ENCODE data around the gene LTN1.

The LTN1 gene

DNA sequence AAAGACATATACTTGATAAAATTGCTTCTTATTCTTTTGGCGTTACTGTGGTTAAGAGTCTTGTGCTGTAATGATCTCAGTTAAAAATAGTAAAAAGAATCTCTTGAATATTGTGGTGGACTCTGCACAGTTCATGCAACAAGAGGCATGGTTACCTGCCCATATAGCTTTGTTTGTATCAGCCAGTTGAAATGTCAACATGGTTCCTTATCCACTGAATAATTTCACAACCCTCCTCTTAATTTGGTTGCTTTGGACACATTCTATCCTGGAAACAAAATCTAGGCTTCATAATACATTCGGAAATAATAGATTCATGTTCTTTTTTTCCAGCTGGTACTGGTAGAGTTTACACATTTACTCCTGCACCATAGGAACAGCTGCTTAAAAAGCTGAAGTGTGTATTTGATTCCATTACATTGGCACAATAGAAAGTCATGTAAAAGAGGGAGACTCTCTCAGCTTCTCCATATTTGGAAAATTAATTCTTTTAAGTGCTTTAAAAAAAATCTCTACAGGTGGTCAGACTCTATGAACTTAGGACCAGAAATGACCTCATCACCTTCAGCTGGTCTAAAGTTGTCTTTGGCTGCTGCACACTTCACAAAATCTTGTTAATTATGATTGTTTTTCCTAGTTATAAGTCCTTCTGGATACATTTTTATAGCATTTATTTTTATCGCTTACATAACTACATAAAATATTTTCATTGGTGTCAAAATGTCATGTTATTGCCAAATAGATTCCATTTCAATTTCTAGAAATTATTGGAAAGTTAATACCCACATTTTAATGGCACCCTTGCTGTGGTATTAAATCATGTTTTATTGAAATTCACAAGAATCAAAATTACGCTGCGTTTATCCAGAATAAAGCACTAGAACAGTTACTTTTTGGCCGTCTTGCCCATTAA lies 100.2 kb downstream of the LTN1 start:
- TF ChIP-seq TCF12 (IDR thresholded peaks at IDR 0.05; ENCODE audit: low read depth) (no peak), ZBTB7A (IDR thresholded peaks at IDR 0.05; ENCODE audit: low read depth) (no peak)
- TF ChIP-seq, protein P1, sequence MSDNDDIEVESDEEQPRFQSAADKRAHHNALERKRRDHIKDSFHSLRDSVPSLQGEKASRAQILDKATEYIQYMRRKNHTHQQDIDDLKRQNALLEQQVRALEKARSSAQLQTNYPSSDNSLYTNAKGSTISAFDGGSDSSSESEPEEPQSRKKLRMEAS (IDR thresholded peaks at IDR 0.05), result no peak
- TF ChIP-seq, protein P2, sequence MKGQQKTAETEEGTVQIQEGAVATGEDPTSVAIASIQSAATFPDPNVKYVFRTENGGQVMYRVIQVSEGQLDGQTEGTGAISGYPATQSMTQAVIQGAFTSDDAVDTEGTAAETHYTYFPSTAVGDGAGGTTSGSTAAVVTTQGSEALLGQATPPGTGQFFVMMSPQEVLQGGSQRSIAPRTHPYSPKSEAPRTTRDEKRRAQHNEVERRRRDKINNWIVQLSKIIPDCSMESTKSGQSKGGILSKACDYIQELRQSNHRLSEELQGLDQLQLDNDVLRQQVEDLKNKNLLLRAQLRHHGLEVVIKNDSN (IDR thresholded peaks at IDR 0.05), result no peak
- TF ChIP-seq, protein P3, sequence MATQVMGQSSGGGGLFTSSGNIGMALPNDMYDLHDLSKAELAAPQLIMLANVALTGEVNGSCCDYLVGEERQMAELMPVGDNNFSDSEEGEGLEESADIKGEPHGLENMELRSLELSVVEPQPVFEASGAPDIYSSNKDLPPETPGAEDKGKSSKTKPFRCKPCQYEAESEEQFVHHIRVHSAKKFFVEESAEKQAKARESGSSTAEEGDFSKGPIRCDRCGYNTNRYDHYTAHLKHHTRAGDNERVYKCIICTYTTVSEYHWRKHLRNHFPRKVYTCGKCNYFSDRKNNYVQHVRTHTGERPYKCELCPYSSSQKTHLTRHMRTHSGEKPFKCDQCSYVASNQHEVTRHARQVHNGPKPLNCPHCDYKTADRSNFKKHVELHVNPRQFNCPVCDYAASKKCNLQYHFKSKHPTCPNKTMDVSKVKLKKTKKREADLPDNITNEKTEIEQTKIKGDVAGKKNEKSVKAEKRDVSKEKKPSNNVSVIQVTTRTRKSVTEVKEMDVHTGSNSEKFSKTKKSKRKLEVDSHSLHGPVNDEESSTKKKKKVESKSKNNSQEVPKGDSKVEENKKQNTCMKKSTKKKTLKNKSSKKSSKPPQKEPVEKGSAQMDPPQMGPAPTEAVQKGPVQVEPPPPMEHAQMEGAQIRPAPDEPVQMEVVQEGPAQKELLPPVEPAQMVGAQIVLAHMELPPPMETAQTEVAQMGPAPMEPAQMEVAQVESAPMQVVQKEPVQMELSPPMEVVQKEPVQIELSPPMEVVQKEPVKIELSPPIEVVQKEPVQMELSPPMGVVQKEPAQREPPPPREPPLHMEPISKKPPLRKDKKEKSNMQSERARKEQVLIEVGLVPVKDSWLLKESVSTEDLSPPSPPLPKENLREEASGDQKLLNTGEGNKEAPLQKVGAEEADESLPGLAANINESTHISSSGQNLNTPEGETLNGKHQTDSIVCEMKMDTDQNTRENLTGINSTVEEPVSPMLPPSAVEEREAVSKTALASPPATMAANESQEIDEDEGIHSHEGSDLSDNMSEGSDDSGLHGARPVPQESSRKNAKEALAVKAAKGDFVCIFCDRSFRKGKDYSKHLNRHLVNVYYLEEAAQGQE (IDR thresholded peaks at IDR 0.05; ENCODE audit: low read depth), result no peak

DNA sequence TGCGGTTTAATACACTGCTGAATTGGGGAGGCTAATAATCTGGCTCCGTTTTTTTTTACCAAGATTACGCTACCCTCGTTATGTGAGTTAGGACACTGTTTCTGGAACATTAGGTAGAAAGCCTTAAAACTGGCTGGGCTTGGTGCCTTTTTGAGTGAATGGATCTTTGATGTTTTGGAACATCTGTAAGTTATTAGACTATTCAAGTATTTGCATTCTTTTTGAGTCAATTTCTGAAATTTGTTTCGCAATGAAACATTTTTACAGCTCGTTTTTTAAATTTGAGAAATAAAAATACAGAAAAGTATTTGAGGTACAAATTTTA lies 106.9 kb downstream of the LTN1 start:
- TF ChIP-seq TEAD4 (IDR thresholded peaks at IDR 0.05), result no peak
- TF ChIP-seq RAD21 (IDR thresholded peaks at IDR 0.05; ENCODE audit: low read depth), result no peak
- TF ChIP-seq CREB1 (IDR thresholded peaks at IDR 0.05; ENCODE audit: low read depth), result no peak
- no peak for TF ChIP-seq ZBTB7A (IDR thresholded peaks at IDR 0.05; ENCODE audit: low read depth)
- TF ChIP-seq NFIC (IDR thresholded peaks at IDR 0.05), result no peak
- TF ChIP-seq, protein P1 (IDR thresholded peaks at IDR 0.05), result no peak
- TF ChIP-seq, protein P3 (IDR thresholded peaks at IDR 0.05; ENCODE audit: low read depth), result no peak
- TF ChIP-seq EP300 (IDR thresholded peaks at IDR 0.05; ENCODE audit: borderline replicate concordance), result no peak
- TF ChIP-seq FOXM1 (IDR thresholded peaks at IDR 0.05; ENCODE audit: borderline replicate concordance, low read depth), result no peak
- no peak for TF ChIP-seq TCF12 (IDR thresholded peaks at IDR 0.05; ENCODE audit: low read depth)
- no peak for TF ChIP-seq EGR1 (IDR thresholded peaks at IDR 0.05)
- TF ChIP-seq TAF1 (IDR thresholded peaks at IDR 0.05; ENCODE audit: low read depth), result no peak
- TF ChIP-seq CEBPB (IDR thresholded peaks at IDR 0.05), result no peak
- TF ChIP-seq YY1 (IDR thresholded peaks at IDR 0.05; ENCODE audit: low read depth), result no peak
- TF ChIP-seq, protein P2 (IDR thresholded peaks at IDR 0.05), result no peak

DNA sequence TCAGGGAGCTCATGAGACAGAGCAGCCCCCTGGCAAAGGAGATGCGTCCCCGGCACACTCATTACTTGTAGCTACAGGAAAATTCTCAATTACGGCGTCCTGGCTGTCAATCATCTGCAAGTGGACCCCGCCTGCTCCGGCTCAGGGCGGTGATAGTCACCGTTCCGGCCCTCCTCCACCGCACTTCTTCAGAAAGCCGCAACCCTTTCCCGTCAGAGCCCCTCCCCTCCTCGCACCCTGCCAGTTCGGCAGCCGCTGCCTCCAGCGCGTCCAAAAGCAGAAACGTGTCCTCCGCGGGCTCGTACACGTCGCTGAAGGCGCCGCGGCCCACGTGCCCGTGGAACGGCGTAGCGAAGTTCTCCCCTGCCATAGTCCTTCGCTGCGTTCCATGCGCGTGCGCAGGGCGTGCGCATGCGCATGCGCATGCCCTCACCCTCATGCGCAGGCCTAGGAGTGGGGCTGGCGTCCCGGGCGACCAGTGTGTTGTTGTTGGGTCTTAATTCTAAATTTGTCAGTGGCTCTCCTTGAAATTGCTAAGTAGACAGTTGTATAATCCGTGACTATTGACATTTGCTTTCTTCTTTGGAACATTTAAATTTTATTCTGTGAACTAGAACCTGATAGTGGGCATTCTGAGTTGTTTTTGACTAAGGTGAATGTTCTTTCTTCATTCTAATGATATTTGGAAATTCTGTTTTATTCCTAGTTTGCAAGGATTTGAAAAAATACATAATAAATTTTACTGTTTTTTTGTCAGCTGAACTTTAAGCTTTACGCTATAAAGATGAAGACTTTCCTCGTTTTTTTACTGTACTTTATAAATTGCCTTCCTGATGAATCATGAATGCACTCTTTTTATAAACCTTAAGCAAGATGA lies 107.5 kb downstream of the LTN1 start:
- no peak for TF ChIP-seq CEBPB (IDR thresholded peaks at IDR 0.05)
- TF ChIP-seq RAD21 (IDR thresholded peaks at IDR 0.05; ENCODE audit: low read depth), result no peak
- no peak for TF ChIP-seq ZBTB7A (IDR thresholded peaks at IDR 0.05; ENCODE audit: low read depth)
- TF ChIP-seq, protein P1 (IDR thresholded peaks at IDR 0.05), result peak; percentile 100
- peak; percentile 78 for TF ChIP-seq TAF1 (IDR thresholded peaks at IDR 0.05; ENCODE audit: low read depth)
- TF ChIP-seq EP300 (IDR thresholded peaks at IDR 0.05; ENCODE audit: borderline replicate concordance), result no peak
- TF ChIP-seq, protein P2 (IDR thresholded peaks at IDR 0.05), result peak; percentile 89
- TF ChIP-seq YY1 (IDR thresholded peaks at IDR 0.05; ENCODE audit: low read depth), result peak; percentile 76
- peak; percentile 68 for TF ChIP-seq TCF12 (IDR thresholded peaks at IDR 0.05; ENCODE audit: low read depth)
- peak; percentile 38; the same call in 1 of the 2 replicates for TF ChIP-seq TEAD4 (IDR thresholded peaks at IDR 0.05)

DNA sequence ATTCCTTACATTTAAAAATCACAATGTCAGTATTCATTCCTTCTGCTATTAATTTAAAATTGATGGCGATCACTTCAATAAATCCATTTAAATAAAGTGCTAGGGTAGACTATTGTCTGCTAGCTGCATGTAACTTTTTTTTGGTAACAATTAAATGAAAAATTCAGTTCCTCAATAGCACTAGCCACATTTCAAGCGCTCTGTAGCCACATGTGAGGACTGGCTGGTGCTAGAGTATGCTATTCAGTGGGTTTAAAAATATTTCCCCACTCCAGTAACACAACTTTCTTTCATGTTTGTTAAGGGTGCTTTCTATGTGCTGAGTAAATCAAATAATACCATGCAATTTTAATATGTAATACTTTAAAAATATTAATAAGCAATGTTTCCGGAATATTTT lies 108.2 kb downstream of the LTN1 start:
- no peak for TF ChIP-seq TAF1 (IDR thresholded peaks at IDR 0.05; ENCODE audit: low read depth)
- TF ChIP-seq CEBPB (IDR thresholded peaks at IDR 0.05), result no peak
- no peak for TF ChIP-seq CREB1 (IDR thresholded peaks at IDR 0.05; ENCODE audit: low read depth)
- TF ChIP-seq, protein P2 (IDR thresholded peaks at IDR 0.05), result no peak
- TF ChIP-seq, protein P1 (IDR thresholded peaks at IDR 0.05), result no peak

Data from Ishikawa (cell line).